GM13976 (cell line): ENCODE measurements around the gene OPRM1.

ENCODE experiments used
- DNase-seq: peaks from one replicate; pipeline ENCODE4 v3.0.0; 2012; ENCODE audit warnings: low spot score
- in situ Hi-C: fragments of 300-500 bp; cut with MboI; formaldehyde crosslinking; loops from one replicate; pipeline ENCODE4 v1.12.0; 2022; ENCODE audit warnings: low sequenced_read_pairs, mixed read lengths, inconsistent platforms; ENCODE audit not compliant: unreplicated experiment
- TF ChIP-seq, protein P1 (sequence below): IDR thresholded peaks from 2 replicates; pipeline ENCODE4 v1.5.1; 2012; ENCODE audit warnings: borderline replicate concordance, mild to moderate bottlenecking; ENCODE audit not compliant: insufficient read depth; ENCODE audit errors: extremely low read depth, missing control alignments, control extremely low read depth

OPRM1 gene

GRCh38 chr6:154093231-154094044 is 54.4 kb downstream of the OPRM1 start:
- DNase-seq: no peak
- in situ Hi-C loops: no loop called here
- TF ChIP-seq, protein P1, sequence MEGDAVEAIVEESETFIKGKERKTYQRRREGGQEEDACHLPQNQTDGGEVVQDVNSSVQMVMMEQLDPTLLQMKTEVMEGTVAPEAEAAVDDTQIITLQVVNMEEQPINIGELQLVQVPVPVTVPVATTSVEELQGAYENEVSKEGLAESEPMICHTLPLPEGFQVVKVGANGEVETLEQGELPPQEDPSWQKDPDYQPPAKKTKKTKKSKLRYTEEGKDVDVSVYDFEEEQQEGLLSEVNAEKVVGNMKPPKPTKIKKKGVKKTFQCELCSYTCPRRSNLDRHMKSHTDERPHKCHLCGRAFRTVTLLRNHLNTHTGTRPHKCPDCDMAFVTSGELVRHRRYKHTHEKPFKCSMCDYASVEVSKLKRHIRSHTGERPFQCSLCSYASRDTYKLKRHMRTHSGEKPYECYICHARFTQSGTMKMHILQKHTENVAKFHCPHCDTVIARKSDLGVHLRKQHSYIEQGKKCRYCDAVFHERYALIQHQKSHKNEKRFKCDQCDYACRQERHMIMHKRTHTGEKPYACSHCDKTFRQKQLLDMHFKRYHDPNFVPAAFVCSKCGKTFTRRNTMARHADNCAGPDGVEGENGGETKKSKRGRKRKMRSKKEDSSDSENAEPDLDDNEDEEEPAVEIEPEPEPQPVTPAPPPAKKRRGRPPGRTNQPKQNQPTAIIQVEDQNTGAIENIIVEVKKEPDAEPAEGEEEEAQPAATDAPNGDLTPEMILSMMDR: no peak

- in situ Hi-C loops: no loop called here
- no peak for DNase-seq
- TF ChIP-seq, protein P1: no peak
Measured at GRCh38 chr6:154095571-154095970, 56.5 kb downstream of the OPRM1 start.

- no peak for DNase-seq
- in situ Hi-C loops: no loop called here
- TF ChIP-seq, protein P1: no peak
Measured at GRCh38 chr6:154096316-154096715, 57.3 kb downstream of the OPRM1 start.

DNA sequence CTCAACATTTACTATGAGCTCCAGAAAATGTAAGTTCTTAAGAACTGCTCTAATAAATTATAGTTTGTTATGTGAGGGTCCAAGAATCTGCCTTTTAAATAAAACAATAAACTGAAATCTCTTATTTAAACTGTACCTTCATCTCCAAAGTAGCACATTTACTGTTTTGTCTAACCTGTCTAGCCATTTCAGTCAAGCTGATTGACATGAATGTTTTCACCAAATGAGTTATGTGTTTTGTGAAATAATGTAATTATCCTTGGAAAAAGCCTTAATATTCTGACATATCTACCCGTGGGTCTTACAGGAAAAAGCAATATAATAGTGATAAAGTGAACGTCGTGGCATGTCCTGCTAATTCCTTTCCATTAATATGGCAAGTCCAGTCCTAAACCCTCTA is 57.8 kb downstream of the OPRM1 start:
- in situ Hi-C loops: no loop called here
- DNase-seq: no peak
- TF ChIP-seq, protein P1: no peak

- in situ Hi-C loops: no loop called here
- DNase-seq: no peak
- TF ChIP-seq, protein P1: no peak
Measured at GRCh38 chr6:154099211-154099610, 60.2 kb downstream of the OPRM1 start.

DNA sequence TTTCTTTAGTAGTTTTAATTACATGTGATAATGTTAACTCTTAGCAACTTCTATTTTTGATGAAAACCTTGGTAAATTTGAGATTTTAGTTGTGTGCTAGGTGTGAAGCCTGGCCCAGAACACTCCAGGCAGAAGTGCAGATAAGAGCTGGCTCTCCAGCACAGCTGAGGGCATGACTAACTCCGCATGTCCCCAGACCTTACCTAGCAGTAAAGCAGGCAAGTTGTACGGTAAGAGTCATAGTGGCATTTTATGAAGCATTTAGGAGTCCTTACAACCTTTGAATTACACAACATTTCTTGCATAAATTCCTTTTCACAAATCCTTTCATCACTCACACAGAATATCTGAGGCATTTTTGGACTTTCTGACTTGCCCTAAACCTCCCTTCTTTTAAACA is 67.2 kb downstream of the OPRM1 start:
- TF ChIP-seq, protein P1: no peak
- DNase-seq: no peak
- in situ Hi-C loops: no loop called here

DNA sequence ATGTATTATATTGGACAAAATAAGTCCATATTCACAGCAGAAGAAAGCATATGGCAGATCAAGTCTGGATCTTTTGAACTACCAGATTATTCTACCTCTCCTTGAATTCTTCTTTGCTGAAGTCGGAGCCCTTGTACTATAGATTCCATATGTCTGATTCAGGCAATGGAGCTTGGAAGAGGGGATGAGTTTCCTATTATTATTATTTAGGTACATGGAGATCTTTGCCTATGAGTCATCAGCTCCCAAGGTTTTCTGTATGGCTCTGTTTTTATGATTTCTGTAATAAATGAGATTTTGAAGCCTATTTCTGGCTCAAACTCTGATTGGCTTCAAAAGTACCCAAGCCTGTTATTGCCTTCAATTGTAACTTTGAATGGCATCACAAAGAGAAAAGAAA is 72.0 kb downstream of the OPRM1 start:
- in situ Hi-C loops: no loop called here
- TF ChIP-seq, protein P1: no peak
- no peak for DNase-seq
